ENCODE results near the gene GPR107. TPM values are rescaled to one million over a fixed set of nuclear protein-coding genes. Genes with fewer than 3 reads are reported as not detected.

GPR107 gene
- total RNA-seq, 1 donor from 2014 or later = 29.4 TPM

GRCh38 chr9:130177898-130178805, 124.4 kb downstream of the GPR107 start:
- TF ChIP-seq, protein P1, sequence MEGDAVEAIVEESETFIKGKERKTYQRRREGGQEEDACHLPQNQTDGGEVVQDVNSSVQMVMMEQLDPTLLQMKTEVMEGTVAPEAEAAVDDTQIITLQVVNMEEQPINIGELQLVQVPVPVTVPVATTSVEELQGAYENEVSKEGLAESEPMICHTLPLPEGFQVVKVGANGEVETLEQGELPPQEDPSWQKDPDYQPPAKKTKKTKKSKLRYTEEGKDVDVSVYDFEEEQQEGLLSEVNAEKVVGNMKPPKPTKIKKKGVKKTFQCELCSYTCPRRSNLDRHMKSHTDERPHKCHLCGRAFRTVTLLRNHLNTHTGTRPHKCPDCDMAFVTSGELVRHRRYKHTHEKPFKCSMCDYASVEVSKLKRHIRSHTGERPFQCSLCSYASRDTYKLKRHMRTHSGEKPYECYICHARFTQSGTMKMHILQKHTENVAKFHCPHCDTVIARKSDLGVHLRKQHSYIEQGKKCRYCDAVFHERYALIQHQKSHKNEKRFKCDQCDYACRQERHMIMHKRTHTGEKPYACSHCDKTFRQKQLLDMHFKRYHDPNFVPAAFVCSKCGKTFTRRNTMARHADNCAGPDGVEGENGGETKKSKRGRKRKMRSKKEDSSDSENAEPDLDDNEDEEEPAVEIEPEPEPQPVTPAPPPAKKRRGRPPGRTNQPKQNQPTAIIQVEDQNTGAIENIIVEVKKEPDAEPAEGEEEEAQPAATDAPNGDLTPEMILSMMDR (IDR thresholded peaks at IDR 0.05; ENCODE audit: insufficient read depth, low read length, poor library complexity, severe bottlenecking) = no peak
- H3K36me3 ChIP-seq (ENCODE audit: control insufficient read depth, insufficient read depth, low read length) = peaks cover 1% of the 10 kb centered on the region
- no peak for DNase-seq (ENCODE audit: low read depth)
- no peak overlapping the region for H3K4me3 ChIP-seq (ENCODE audit: low read depth, low read length)
- no peaks in the 10 kb centered on the region for H3K27me3 ChIP-seq (ENCODE audit: control insufficient read depth, insufficient read depth, low read length)

DNA sequence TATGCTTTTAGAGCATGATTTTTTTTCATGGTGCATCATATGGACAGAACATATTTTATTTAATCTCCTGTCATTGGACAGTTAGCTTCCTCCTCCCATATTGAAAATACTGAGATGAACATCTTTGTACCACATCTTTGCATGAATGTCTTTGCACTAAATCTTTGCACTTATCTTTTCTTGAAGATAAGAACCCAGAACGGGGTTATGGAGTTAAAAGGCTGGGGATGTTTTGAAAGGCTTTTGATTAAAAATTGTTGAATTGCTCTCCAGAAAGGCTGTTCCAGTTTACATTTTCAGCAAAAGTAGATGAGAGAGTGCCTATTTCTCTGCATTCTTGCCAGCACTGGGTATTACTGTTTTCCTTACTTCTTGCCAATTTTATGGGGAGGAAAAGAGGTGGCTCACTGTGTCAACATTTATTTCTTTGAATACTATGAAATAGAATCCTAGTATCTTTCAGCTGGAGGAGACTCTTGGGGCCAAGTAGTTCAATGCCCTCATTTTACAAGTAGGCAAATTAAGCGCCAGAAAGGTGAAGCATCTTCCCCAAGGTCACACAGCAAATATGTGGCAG, 125.7 kb downstream of the GPR107 start:
- no peak for DNase-seq (ENCODE audit: low read depth)
- H3K36me3 ChIP-seq (ENCODE audit: control insufficient read depth, insufficient read depth, low read length) = no peaks in the 10 kb centered on the region
- TF ChIP-seq, protein P1 (IDR thresholded peaks at IDR 0.05; ENCODE audit: insufficient read depth, low read length, poor library complexity, severe bottlenecking) = no peak
- no peak overlapping the region for H3K4me3 ChIP-seq (ENCODE audit: low read depth, low read length)
- no peaks in the 10 kb centered on the region for H3K27me3 ChIP-seq (ENCODE audit: control insufficient read depth, insufficient read depth, low read length)

DNA sequence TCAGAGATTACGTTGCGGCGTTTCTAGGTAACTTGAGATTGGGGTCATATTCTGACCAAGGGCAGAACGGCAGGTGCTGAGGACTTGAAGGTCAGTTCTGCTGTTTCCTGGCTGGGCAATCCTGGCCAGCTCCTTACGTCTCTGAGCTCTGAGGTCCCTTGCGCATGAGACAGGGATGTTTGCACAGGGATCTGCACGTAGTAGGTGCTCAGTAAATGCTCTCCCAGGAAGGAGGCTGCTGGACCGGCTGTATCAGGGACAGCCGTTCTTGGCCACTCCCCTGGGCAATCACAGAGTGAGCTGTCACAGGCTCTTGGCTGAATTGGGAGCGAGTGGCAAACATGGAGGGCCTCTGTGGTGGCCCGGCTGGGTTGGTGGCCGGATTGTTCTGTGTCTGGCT, 126.8 kb downstream of the GPR107 start:
- no peak overlapping the region for H3K4me3 ChIP-seq (ENCODE audit: low read depth, low read length)
- no peaks in the 10 kb centered on the region for H3K27me3 ChIP-seq (ENCODE audit: control insufficient read depth, insufficient read depth, low read length)
- no peak for DNase-seq (ENCODE audit: low read depth)
- TF ChIP-seq, protein P1 (IDR thresholded peaks at IDR 0.05; ENCODE audit: insufficient read depth, low read length, poor library complexity, severe bottlenecking) = no peak
- H3K36me3 ChIP-seq (ENCODE audit: control insufficient read depth, insufficient read depth, low read length) = no peaks in the 10 kb centered on the region

DNA sequence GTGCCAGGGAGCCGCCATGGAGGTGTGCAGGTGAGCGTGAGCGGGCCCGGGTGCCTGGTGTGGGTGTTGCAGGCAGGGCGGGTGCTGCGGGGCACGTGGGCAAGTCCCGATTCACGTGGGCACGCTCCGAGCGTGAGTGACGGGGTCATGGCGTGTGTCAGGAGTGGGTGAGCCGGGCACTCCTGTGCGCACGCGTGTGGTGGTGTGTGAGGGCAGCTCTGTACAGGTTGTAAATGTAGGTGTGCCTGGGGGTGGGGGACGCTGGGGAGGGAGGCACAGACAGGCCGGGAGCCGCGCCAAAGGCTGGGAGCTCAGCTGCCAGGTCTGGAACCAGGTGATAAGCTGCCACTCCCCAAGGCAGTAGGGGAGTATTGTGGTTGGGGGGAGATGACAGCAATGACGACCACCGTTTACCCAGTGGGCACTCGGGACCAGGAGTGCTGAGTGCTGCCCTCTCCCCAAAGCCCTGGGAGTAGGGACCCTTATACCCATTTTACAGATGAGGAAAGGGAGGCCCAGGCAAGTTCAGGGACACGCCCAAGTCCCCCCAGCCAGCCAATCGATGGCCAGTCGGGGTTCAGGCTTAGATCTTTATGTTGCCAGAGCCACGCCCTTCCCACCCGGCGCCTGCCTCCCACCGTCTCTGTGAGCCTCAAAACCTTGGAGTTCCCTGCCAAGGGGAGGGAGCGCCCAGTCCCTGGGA, 128.1 kb downstream of the GPR107 start:
- H3K4me3 ChIP-seq (ENCODE audit: low read depth, low read length) = no peak overlapping the region
- DNase-seq (ENCODE audit: low read depth) = no peak
- no peaks in the 10 kb centered on the region for H3K36me3 ChIP-seq (ENCODE audit: control insufficient read depth, insufficient read depth, low read length)
- H3K27me3 ChIP-seq (ENCODE audit: control insufficient read depth, insufficient read depth, low read length) = no peaks in the 10 kb centered on the region
- TF ChIP-seq, protein P1 (IDR thresholded peaks at IDR 0.05; ENCODE audit: insufficient read depth, low read length, poor library complexity, severe bottlenecking) = no peak

DNA sequence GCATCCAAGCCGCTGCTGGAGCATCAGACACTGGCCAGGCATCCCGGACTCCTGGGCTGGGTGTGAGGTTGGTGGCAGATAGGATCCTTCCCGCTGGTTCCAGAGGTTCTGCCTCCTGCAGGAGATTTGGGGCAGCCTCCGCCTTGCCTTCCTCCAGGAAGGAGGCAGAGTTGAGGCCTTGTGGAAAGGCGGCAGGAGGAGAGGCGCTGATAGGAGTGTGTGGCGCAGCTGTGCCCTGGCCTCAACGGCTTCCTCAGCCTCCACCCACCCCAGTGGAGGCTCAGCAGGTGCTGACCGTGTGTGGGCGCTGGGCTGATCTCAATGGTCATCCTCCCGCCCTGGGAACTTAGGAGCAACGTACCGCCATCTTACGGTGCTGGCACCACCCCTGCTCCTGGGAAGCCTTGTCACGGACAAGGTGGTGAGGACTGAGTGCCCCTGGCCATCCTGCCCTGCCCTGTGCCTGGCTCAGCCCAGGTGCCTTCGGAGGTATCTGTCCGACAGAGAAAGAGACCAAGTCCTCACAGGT, 128.7 kb downstream of the GPR107 start:
- TF ChIP-seq, protein P1 (IDR thresholded peaks at IDR 0.05; ENCODE audit: insufficient read depth, low read length, poor library complexity, severe bottlenecking) = no peak
- no peak for DNase-seq (ENCODE audit: low read depth)
- no peak overlapping the region for H3K4me3 ChIP-seq (ENCODE audit: low read depth, low read length)
- H3K27me3 ChIP-seq (ENCODE audit: control insufficient read depth, insufficient read depth, low read length) = no peaks in the 10 kb centered on the region
- no peaks in the 10 kb centered on the region for H3K36me3 ChIP-seq (ENCODE audit: control insufficient read depth, insufficient read depth, low read length)

Measured in kidney epithelial cell (primary cell).